Suprapubic skin (tissue), 4 donors: ENCODE data around the gene ANKUB1.

Experiments used
- CTCF ChIP-seq, 2 donors: fragments of 200-600 bp in 1 of 2; fragments of 450-650 bp in 1 of 2; sonication (generic) in 1 of 2; IDR thresholded peaks; one replicate each; pipeline ENCODE4 v1.5.1; 2016 to 2019; ENCODE audit warnings: antibody characterized with exemption in 2 of 2, mild to moderate bottlenecking in 1 of 2, moderate library complexity in 1 of 2
- EP300 ChIP-seq: sonication (generic); formaldehyde crosslinking; IDR thresholded peaks from one replicate; pipeline ENCODE4 v1.6.1; 2017; ENCODE audit warnings: antibody characterized with exemption
- POLR2A ChIP-seq, 2 donors: fragments of 450-650 bp; IDR thresholded peaks; one replicate each; pipeline ENCODE4 v1.6.1; 2017; ENCODE audit warnings: antibody characterized with exemption in 2 of 2, mild to moderate bottlenecking in 2 of 2, moderate library complexity in 2 of 2
- POLR2AphosphoS5 ChIP-seq, 3 donors: sonication (generic); formaldehyde crosslinking; IDR thresholded peaks; one replicate each; pipeline ENCODE4 v1.6.1; 2017; ENCODE audit warnings: antibody characterized with exemption in 3 of 3

DNA sequence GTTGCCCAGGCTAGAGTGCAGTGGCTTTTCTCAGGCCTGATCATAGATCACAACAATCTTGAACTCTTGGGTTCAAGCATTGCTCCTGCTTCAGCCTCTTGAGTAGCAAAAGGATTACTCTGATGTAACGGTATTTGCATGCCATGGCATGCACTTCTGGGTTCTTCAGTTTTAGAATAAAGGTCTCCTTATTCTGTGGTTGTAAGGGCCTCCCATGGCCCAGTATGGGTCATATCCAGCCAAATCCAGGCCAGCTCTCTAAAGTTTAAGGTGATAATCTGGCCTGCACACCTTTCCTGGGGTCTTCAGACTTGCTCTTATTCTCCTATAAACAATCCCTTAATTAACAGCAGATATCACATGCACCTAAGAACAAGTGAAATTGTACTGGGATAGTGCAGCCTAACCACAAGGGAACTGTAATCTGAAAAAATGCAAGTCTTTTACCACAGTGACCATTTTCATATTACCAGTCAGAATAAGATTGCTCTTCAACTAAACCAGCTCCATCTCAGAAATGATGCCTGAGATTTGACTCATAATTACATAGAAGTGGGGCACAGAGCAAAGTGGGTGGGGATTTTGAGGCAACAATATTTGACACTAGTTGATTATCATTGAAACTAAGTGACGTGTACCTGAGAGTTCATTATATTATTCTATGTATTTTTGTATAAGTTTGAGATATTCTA lies 65.5 kb downstream of the ANKUB1 start:
- TF ChIP-seq CTCF (IDR thresholded peaks at IDR 0.05) (no peak), POLR2A (IDR thresholded peaks at IDR 0.05) (no peak), EP300 (no peak), POLR2AphosphoS5 (IDR thresholded peaks at IDR 0.05) (no peak)
